Ascending aorta (tissue), 2 donors: ENCODE measurements around the gene FHAD1. TPM values are rescaled to one million over a fixed set of nuclear protein-coding genes. Genes with fewer than 3 reads are reported as not detected.

ENCODE experiments used
- DNase-seq, 2 donors: peaks; one replicate each; pipeline ENCODE4 v3.0.0-alpha.2; 2019; ENCODE audit warnings: low spot score in 2 of 2
- H3K27ac ChIP-seq, 2 donors: fragments of 200-600 bp; sonication (generic); one replicate each; pipeline ENCODE4 v1.5.1; 2016 to 2017; ENCODE audit warnings: mild to moderate bottlenecking in 1 of 2
- H3K27me3 ChIP-seq: fragments of 200-600 bp; sonication (generic); one replicate; pipeline ENCODE4 v1.5.1; 2017
- H3K36me3 ChIP-seq, 2 donors: fragments of 200-600 bp; sonication (generic); one replicate each; pipeline ENCODE4 v1.5.1; 2016
- H3K4me1 ChIP-seq, 2 donors: fragments of 200-600 bp; sonication (generic); one replicate each; pipeline ENCODE4 v1.5.1; 2016 to 2017; ENCODE audit warnings: mild to moderate bottlenecking in 1 of 2
- H3K4me3 ChIP-seq, 2 donors: fragments of 200-600 bp; sonication (generic); one replicate each; pipeline ENCODE4 v1.5.1; 2016 to 2017; ENCODE audit warnings: mild to moderate bottlenecking in 1 of 2
- H3K9me3 ChIP-seq, 2 donors: fragments of 200-600 bp; sonication (generic); one replicate each; pipeline ENCODE4 v1.5.1; 2016
- CTCF ChIP-seq, 3 experiments: fragments of 200-600 bp in 2 of 3; fragments of 450-650 bp in 1 of 3; sonication (generic) in 2 of 3; IDR thresholded peaks; one replicate each; pipeline ENCODE4 v1.5.1; 2016 to 2019; ENCODE audit warnings: antibody characterized with exemption in 3 of 3, mild to moderate bottlenecking in 1 of 3, moderate library complexity in 1 of 3
- intact Hi-C: fragments of 100-400 bp; cut with DNase I; formaldehyde crosslinking; loops from one replicate; pipeline ENCODE4 v1.15.1; 2023
- total RNA-seq: library from RNA; depleted of rRNA; stranded (reverse); fragments of >200 nt; gene quantifications from one replicate; pipeline ENCODE4 v1.1.0, GENCODE V29; 2016

Gene FHAD1
- total RNA-seq, 1 donor from 2014 or later = not detected

- TF ChIP-seq CTCF (IDR thresholded peaks at IDR 0.05) = no peak
- H3K4me1 ChIP-seq = no peaks in the 10 kb centered on the region
- H3K36me3 ChIP-seq = no peaks in the 10 kb centered on the region
- no peak overlapping the region for H3K4me3 ChIP-seq
- H3K27me3 ChIP-seq = no peaks in the 10 kb centered on the region
- intact Hi-C loops = no loop called here
- H3K27ac ChIP-seq = no peak overlapping the region
- H3K9me3 ChIP-seq = no peaks in the 10 kb centered on the region
- peak in 1 of 2 donors; percentile 24 for DNase-seq
Measured at GRCh38 chr1:15286452-15286851, 39.4 kb downstream of the FHAD1 start.

GRCh38 chr1:15287035-15287979 lies 40.3 kb downstream of the FHAD1 start:
- no peak overlapping the region for H3K27ac ChIP-seq
- H3K4me1 ChIP-seq = no peaks in the 10 kb centered on the region
- H3K27me3 ChIP-seq = no peaks in the 10 kb centered on the region
- no peaks in the 10 kb centered on the region for H3K36me3 ChIP-seq
- intact Hi-C loops = no loop called here
- DNase-seq = peak in 1 of 2 donors; percentile 18
- no peak for TF ChIP-seq CTCF (IDR thresholded peaks at IDR 0.05)
- no peak overlapping the region for H3K4me3 ChIP-seq
- no peaks in the 10 kb centered on the region for H3K9me3 ChIP-seq

GRCh38 chr1:15288173-15288926 lies 41.3 kb downstream of the FHAD1 start:
- no peak for TF ChIP-seq CTCF (IDR thresholded peaks at IDR 0.05)
- H3K4me1 ChIP-seq = no peaks in the 10 kb centered on the region

GRCh38 chr1:15289251-15289651 lies 42.2 kb downstream of the FHAD1 start:
- no peaks in the 10 kb centered on the region for H3K4me1 ChIP-seq
- no peak overlapping the region for H3K27ac ChIP-seq
- H3K27me3 ChIP-seq = no peaks in the 10 kb centered on the region
- no peak for TF ChIP-seq CTCF (IDR thresholded peaks at IDR 0.05)
- intact Hi-C loops = no loop called here
- no peak overlapping the region for H3K4me3 ChIP-seq
- no peaks in the 10 kb centered on the region for H3K9me3 ChIP-seq
- H3K36me3 ChIP-seq = no peaks in the 10 kb centered on the region
- DNase-seq = no peak

More at GRCh38 chr1:15288173-15288926, 41.3 kb downstream of the FHAD1 start:
- Histone ChIP-seq H3K9me3 (no peaks in the 10 kb centered on the region), H3K36me3 (no peaks in the 10 kb centered on the region), H3K27ac (no peak overlapping the region), H3K27me3 (no peaks in the 10 kb centered on the region), H3K4me3 (no peak overlapping the region)
- peak in 1 of 2 donors; percentile 35 for DNase-seq
- intact Hi-C loops = no loop called here

GRCh38 chr1:15290382-15290781 lies 43.4 kb downstream of the FHAD1 start:
- no peaks in the 10 kb centered on the region for H3K36me3 ChIP-seq
- TF ChIP-seq CTCF (IDR thresholded peaks at IDR 0.05) = no peak
- H3K9me3 ChIP-seq = no peaks in the 10 kb centered on the region
- no peaks in the 10 kb centered on the region for H3K27me3 ChIP-seq
- no peak overlapping the region for H3K4me3 ChIP-seq
- H3K4me1 ChIP-seq = no peaks in the 10 kb centered on the region
- DNase-seq = no peak
- intact Hi-C loops = no loop called here
- H3K27ac ChIP-seq = no peak overlapping the region
